Ectodermal cell (in vitro differentiated cells): ENCODE measurements around the gene AGBL1.
"Not testable (repeated sequence)": the region's sequence is repeated elsewhere in the genome, so short reads cannot be mapped to it uniquely, and the experiment has no call there.

ENCODE experiments used
- H3K27ac ChIP-seq: 2 replicates; pipeline ENCODE4 v1.7.0; 2013; ENCODE audit warnings: mild to moderate bottlenecking, low read depth, low read length; ENCODE audit not compliant: insufficient read depth, poor library complexity, severe bottlenecking
- H3K27me3 ChIP-seq: 2 replicates; pipeline ENCODE4 v1.7.0; 2013; ENCODE audit warnings: mild to moderate bottlenecking, low read length; ENCODE audit not compliant: insufficient read depth, control insufficient read depth, poor library complexity, severe bottlenecking
- H3K36me3 ChIP-seq: one replicate; pipeline ENCODE4 v1.7.0; 2013; ENCODE audit warnings: low read length; ENCODE audit not compliant: control insufficient read depth, insufficient read depth
- H3K4me1 ChIP-seq: one replicate; pipeline ENCODE4 v1.7.0; 2013; ENCODE audit warnings: low read length; ENCODE audit not compliant: control insufficient read depth, insufficient read depth
- H3K4me3 ChIP-seq: 2 replicates; pipeline ENCODE4 v1.7.0; 2013; ENCODE audit warnings: low read depth, low read length, control low read depth; ENCODE audit not compliant: insufficient read depth
- H3K9me3 ChIP-seq: 2 replicates; pipeline ENCODE4 v1.7.0; 2013; ENCODE audit warnings: mild to moderate bottlenecking, low read length, moderate library complexity; ENCODE audit not compliant: control insufficient read depth
- WGBS, 2 experiments: methylation state at CpG; one replicate each; pipeline ENCODE4 v1.1.7; 2013; ENCODE audit warnings: missing lambda C conversion rate in 2 of 2; 5-methylcytosine and 5-hydroxymethylcytosine counted together

AGBL1 gene

GRCh38 chr15:86857701-86858100, 778.0 kb downstream of the AGBL1 start:
- Histone ChIP-seq H3K27me3 (no peaks in the 10 kb centered on the region), H3K36me3 (no peaks in the 10 kb centered on the region), H3K9me3 (no peaks in the 10 kb centered on the region), H3K4me1 (peaks cover 4% of the 10 kb centered on the region), H3K27ac (no peak overlapping the region), H3K4me3 (no peak overlapping the region)
- WGBS, 2 experiments: 90 to 93% methylated on average over 4 of the region's 4 CpGs

DNA sequence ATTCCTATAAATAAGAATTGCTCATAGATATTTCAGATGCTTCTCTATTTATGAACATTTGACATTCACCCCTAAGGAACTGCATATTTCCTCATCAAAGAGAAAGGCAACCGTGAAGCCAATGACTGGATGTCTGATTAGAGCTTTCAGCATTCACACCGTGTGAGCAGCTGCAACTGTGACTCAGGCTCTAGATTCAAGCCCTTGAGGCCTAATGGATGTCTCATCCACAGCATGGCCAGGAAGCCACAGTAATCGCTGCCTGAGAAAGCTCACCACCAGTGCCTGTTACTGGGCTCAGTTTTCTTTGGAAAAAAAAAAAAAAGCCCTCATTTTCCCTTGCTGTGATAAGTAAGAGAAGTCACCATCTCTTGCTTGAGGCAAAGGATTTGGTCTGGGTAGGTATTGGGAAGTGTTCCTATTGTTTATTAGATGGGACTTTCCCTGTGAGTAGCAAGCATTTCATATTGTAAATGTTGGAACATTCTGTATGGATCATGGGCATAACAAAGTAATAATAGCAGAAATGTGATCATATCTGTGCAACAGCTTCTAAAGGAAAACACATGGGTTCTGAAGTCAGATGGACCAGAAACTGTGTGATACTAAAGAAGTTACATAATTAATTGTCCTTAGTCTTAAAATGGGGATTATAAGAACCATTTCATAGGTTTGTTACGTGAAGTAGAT, 783.7 kb downstream of the AGBL1 start:
- Histone ChIP-seq H3K4me1 (no peaks in the 10 kb centered on the region), H3K9me3 (no peaks in the 10 kb centered on the region), H3K27me3 (no peaks in the 10 kb centered on the region), H3K36me3 (no peaks in the 10 kb centered on the region), H3K4me3 (no peak overlapping the region), H3K27ac (no peak overlapping the region)
- WGBS, 2 experiments: 81 to 86% methylated on average over 3 of the region's 4 CpGs

DNA sequence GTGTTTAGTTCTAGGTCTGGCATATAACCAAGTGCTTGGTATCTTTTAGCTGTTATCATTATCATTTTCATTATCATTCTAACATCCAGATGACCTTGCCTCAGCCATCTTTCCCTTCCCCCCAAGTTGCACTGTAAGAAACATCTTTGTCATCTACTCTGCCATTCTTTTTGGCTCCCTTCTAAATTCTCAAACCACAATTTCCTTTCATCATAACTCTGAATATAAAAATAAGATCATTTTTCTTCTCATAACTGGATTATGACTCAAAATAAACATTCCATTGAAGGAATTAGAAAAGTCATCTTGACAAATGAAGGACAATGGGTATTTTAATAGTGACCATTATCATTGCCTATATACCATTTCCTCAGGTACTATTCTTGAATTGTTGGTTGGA, 786.2 kb downstream of the AGBL1 start:
- no peaks in the 10 kb centered on the region for H3K36me3 ChIP-seq
- no peak overlapping the region for H3K27ac ChIP-seq
- H3K4me1 ChIP-seq: no peaks in the 10 kb centered on the region
- H3K4me3 ChIP-seq: no peak overlapping the region
- no peaks in the 10 kb centered on the region for H3K27me3 ChIP-seq
- no peaks in the 10 kb centered on the region for H3K9me3 ChIP-seq

DNA sequence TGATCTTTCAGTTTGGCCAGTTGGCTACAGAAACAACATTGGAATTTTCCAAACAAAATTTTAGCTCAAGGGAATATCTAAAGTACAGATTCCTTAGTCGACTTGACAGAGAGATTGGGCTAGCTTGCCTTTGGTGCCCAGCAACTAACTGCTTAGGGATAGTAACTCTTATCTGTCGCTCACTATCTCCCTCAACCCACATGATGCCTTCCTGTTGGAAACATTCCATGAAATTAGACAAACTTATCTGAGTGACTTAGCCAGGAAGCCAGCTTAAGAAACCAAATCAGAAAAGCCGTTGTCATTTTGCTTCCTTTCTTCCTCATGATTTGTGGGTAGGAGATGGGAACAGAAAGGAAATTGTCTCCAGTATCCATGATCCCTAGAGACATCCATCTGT, 791.2 kb downstream of the AGBL1 start:
- no peaks in the 10 kb centered on the region for H3K36me3 ChIP-seq
- H3K27ac ChIP-seq: no peak overlapping the region
- no peaks in the 10 kb centered on the region for H3K4me1 ChIP-seq
- 93 to 97% methylated on average over 3 of the region's 3 CpGs for WGBS, 2 experiments
- no peaks in the 10 kb centered on the region for H3K9me3 ChIP-seq
- no peaks in the 10 kb centered on the region for H3K27me3 ChIP-seq
- no peak overlapping the region for H3K4me3 ChIP-seq

- no peak overlapping the region for H3K27ac ChIP-seq
- WGBS, 2 experiments: 88 to 95% methylated on average over 4 of the region's 4 CpGs
- no peaks in the 10 kb centered on the region for H3K9me3 ChIP-seq
- no peaks in the 10 kb centered on the region for H3K4me1 ChIP-seq
- H3K4me3 ChIP-seq: no peak overlapping the region
- H3K27me3 ChIP-seq: no peaks in the 10 kb centered on the region
- H3K36me3 ChIP-seq: no peaks in the 10 kb centered on the region
These were observed 792.3 kb downstream of the AGBL1 start for GRCh38 chr15:86871964-86872363.

DNA sequence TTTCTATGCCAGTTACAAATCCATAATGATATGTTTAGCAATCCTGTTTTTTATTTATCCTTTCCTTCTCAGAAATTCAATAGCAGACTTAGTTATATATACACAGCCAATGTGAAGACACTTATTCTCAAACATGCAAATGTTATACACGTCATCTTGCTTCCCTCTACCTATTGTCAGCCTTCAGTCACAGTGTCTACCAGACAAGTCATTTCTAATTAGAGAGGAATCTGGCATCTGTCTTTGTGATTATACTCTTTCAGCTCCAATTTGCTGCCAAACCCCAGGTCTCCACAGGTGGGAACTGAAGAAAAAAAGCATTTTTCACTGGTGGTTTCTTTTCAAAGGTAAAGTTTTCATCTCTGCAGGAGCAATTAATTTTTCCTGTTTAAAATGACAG, 793.1 kb downstream of the AGBL1 start:
- Histone ChIP-seq H3K4me3 (no peak overlapping the region), H3K27ac (no peak overlapping the region), H3K9me3 (no peaks in the 10 kb centered on the region), H3K27me3 (no peaks in the 10 kb centered on the region), H3K36me3 (no peaks in the 10 kb centered on the region), H3K4me1 (no peaks in the 10 kb centered on the region)
- WGBS, 2 experiments: 91 to 100% methylated on average over 1 of the region's 1 CpG

DNA sequence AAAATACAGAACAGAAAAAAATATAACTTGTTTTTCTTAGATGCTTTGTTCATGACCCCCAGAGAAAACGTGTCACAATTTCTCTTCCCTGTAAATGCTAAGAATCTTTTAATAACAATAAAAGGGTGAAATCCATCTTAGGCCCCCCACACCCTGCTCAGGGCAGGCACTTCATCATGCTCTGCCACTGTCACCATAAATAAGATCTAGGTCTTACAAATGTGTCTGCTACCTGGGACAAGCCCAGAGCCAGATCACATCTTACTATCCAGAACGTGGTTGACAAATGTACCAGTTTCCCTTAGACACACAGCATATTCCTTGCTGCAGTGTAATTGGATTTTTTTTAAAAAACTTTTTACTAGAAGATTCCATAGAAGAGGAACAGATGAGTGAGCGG, 795.4 kb downstream of the AGBL1 start:
- WGBS, 2 experiments: 93 to 96% methylated on average over 3 of the region's 3 CpGs
- H3K4me3 ChIP-seq: no peak overlapping the region
- H3K27ac ChIP-seq: no peak overlapping the region
- no peaks in the 10 kb centered on the region for H3K27me3 ChIP-seq
- no peaks in the 10 kb centered on the region for H3K9me3 ChIP-seq
- no peaks in the 10 kb centered on the region for H3K4me1 ChIP-seq
- no peaks in the 10 kb centered on the region for H3K36me3 ChIP-seq

GRCh38 chr15:86876387-86876944, 796.8 kb downstream of the AGBL1 start:
- Histone ChIP-seq H3K4me1 (no peaks in the 10 kb centered on the region), H3K27me3 (no peaks in the 10 kb centered on the region), H3K4me3 (no peak overlapping the region), H3K36me3 (no peaks in the 10 kb centered on the region), H3K9me3 (no peaks in the 10 kb centered on the region), H3K27ac (no peak overlapping the region)
- WGBS, 2 experiments: 94 to 96% methylated on average over 4 of the region's 4 CpGs

DNA sequence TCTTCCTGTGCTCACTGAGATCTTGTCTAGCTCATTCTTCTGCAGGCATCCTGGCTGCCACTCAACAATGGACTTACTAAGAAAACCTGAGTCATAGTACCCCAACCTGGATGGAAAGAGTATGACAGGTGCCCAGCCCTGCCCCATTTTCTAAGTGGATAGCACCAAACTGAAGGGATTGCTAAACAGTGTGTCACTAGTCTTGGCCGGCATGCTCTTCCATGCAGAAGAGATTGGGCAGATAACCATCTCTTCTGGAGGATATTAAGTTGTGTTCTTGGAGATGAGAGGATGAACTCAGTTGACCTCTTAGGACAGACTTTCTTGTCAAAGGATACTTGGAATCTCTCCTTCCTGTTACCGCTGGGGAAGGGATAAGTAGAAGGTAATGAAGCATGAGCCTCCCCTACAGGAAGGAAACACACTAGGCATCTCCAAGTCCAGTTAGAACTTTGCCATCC, 797.5 kb downstream of the AGBL1 start:
- Histone ChIP-seq H3K4me1 (no peaks in the 10 kb centered on the region), H3K9me3 (no peaks in the 10 kb centered on the region), H3K36me3 (no peaks in the 10 kb centered on the region), H3K27me3 (no peaks in the 10 kb centered on the region), H3K27ac (no peak overlapping the region), H3K4me3 (no peak overlapping the region)
- WGBS, 2 experiments: 91 to 97% methylated on average over 1 to 2 of the region's 2 CpGs

GRCh38 chr15:86878844-86879243, 799.2 kb downstream of the AGBL1 start:
- H3K9me3 ChIP-seq, H3K27me3 ChIP-seq, H3K36me3 ChIP-seq, H3K27ac ChIP-seq, H3K4me3 ChIP-seq, H3K4me1 ChIP-seq: not testable (repeated sequence)
- 92 to 95% methylated on average over 3 of the region's 3 CpGs for WGBS, 2 experiments
